ENCODE measurements around the gene FOXN3.

The FOXN3 gene

GRCh38 chr14:89141862-89142261 is 275.2 kb downstream of the FOXN3 start:
- TF ChIP-seq, protein P1, sequence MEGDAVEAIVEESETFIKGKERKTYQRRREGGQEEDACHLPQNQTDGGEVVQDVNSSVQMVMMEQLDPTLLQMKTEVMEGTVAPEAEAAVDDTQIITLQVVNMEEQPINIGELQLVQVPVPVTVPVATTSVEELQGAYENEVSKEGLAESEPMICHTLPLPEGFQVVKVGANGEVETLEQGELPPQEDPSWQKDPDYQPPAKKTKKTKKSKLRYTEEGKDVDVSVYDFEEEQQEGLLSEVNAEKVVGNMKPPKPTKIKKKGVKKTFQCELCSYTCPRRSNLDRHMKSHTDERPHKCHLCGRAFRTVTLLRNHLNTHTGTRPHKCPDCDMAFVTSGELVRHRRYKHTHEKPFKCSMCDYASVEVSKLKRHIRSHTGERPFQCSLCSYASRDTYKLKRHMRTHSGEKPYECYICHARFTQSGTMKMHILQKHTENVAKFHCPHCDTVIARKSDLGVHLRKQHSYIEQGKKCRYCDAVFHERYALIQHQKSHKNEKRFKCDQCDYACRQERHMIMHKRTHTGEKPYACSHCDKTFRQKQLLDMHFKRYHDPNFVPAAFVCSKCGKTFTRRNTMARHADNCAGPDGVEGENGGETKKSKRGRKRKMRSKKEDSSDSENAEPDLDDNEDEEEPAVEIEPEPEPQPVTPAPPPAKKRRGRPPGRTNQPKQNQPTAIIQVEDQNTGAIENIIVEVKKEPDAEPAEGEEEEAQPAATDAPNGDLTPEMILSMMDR (conservative IDR thresholded peaks at IDR 0.05; ENCODE audit: low read depth, low read length), result no peak
- H3K4me3 ChIP-seq (ENCODE audit: low read length), result no peak overlapping the region
- DNase-seq (ENCODE audit: low read depth), result no peak

DNA sequence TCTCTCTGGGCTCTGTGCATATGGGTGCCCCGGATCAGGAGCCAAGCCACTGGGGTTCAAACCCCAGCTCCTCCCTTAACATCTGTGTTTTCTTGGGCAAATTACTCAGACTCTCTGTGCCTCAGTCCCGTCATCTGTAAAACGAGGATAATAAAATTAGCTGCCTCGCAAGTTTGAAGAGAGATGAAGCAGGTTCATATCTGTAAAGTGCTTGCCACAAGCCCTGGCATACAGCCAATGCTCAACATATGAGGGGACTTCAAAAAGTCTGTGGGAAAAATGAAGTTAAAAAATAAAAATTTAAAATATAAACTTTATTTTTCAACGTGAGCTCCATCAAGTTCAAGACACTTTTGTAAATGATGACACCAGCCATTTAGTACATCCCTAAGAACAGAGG is 276.7 kb downstream of the FOXN3 start:
- no peak overlapping the region for H3K4me3 ChIP-seq (ENCODE audit: low read length)
- no peak for DNase-seq (ENCODE audit: low read depth)
- TF ChIP-seq, protein P1 (conservative IDR thresholded peaks at IDR 0.05; ENCODE audit: low read depth, low read length), result no peak

- no peak for DNase-seq (ENCODE audit: low read depth)
- TF ChIP-seq, protein P1 (conservative IDR thresholded peaks at IDR 0.05; ENCODE audit: low read depth, low read length), result no peak
- no peak overlapping the region for H3K4me3 ChIP-seq (ENCODE audit: low read length)
Observed at GRCh38 chr14:89139404-89140247, 277.4 kb downstream of the FOXN3 start.

DNA sequence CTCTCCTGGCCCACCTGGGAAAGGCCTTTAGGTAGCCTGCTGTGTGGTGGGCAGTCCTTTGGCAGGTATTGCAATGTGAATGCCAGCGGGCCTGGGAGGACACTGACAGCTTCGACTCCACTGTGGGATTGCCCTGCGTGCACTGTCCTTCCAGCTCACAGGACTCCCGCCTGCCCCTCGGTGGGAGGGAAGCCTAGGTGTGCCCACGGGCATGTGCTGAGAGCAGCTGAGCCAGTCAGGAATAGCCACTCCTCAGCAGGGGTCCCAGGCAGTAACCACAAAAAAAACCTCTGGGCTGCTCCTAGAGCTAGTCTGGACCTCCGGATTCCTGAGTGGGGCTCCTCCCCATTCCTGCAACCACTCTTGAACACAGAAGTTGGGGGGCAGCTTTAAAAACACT is 278.2 kb downstream of the FOXN3 start:
- no peak for DNase-seq (ENCODE audit: low read depth)
- no peak overlapping the region for H3K4me3 ChIP-seq (ENCODE audit: low read length)
- TF ChIP-seq, protein P1 (conservative IDR thresholded peaks at IDR 0.05; ENCODE audit: low read depth, low read length), result no peak

DNA sequence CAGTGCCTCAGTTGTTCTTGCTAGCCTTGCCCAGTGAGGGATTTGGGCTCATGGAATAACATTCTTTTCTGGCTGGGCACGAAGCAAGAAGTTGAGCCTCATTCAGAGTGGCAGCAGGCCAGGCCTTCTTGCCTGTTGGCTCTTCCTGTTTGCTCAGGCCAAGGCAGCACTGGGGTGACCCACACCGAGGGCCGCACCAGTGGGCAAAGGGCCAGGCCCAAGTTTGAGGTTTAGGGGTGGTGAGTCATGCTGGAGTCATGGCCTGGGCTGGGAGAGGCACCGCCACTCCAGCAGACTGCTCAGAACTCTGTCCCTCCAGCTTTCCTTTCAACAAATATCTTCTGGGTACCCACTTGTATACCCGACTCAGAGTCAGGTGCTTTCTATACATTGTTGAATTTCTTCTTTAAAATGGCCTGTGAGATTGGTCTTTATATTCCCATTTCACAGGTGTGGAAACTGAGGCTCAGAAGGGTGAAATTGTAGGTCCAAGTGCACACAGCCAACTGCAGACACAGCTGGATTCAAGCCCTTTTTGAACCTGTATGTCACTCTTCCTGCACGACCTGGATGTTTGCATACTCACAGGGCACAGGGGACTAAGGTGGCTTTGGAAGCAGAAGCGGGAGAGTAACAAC is 279.4 kb downstream of the FOXN3 start:
- no peak overlapping the region for H3K4me3 ChIP-seq (ENCODE audit: low read length)
- DNase-seq (ENCODE audit: low read depth), result peak; percentile 81

DNA sequence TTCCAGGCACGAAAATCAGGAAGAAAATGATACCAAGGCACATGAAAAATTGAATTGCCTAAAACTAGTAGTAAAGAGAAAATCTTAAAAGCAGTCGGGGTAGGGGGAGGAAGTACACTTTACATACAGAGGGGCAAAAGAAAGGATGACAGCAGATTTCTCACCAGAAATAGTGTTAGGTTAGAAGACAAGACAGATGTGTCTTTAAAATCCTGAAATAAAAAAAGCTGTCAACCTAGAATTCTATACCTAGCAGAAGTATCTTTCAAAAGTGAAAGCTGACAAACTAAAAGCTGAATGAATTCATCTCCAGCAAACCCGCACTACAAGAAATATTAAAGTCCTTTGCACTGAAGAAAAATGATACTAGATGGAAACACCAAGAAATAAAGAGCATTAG is 280.4 kb downstream of the FOXN3 start:
- H3K4me3 ChIP-seq (ENCODE audit: low read length), result no peak overlapping the region
- TF ChIP-seq, protein P1 (conservative IDR thresholded peaks at IDR 0.05; ENCODE audit: low read depth, low read length), result no peak
- no peak for DNase-seq (ENCODE audit: low read depth)

More for the DNA sequence above, 279.4 kb downstream of the FOXN3 start:
- TF ChIP-seq, protein P1 (conservative IDR thresholded peaks at IDR 0.05; ENCODE audit: low read depth, low read length), result no peak

- TF ChIP-seq, protein P1 (conservative IDR thresholded peaks at IDR 0.05; ENCODE audit: low read depth, low read length), result no peak
- DNase-seq (ENCODE audit: low read depth), result no peak
- no peak overlapping the region for H3K4me3 ChIP-seq (ENCODE audit: low read length)
Observed at GRCh38 chr14:89134640-89135039, 282.4 kb downstream of the FOXN3 start.

Measured in retinal pigment epithelial cell (primary cell).